Measurements from ENCODE around the gene SERPINA5.

DNA sequence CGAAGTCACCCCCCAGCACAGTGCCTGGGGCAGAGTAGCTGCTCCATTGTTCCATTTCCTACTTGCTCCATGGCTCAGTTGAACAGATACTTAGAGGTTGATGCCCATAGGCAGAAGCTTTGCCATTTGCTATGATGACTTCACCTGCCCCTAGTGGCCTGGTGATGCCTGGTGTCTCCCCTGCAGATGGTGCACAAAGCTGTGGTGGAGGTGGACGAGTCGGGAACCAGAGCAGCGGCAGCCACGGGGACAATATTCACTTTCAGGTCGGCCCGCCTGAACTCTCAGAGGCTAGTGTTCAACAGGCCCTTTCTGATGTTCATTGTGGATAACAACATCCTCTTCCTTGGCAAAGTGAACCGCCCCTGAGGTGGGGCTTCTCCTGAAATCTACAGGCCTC, 10.6 kb downstream of the SERPINA5 start:
- TF ChIP-seq, protein P1, sequence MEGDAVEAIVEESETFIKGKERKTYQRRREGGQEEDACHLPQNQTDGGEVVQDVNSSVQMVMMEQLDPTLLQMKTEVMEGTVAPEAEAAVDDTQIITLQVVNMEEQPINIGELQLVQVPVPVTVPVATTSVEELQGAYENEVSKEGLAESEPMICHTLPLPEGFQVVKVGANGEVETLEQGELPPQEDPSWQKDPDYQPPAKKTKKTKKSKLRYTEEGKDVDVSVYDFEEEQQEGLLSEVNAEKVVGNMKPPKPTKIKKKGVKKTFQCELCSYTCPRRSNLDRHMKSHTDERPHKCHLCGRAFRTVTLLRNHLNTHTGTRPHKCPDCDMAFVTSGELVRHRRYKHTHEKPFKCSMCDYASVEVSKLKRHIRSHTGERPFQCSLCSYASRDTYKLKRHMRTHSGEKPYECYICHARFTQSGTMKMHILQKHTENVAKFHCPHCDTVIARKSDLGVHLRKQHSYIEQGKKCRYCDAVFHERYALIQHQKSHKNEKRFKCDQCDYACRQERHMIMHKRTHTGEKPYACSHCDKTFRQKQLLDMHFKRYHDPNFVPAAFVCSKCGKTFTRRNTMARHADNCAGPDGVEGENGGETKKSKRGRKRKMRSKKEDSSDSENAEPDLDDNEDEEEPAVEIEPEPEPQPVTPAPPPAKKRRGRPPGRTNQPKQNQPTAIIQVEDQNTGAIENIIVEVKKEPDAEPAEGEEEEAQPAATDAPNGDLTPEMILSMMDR (IDR thresholded peaks at IDR 0.05) = no peak
- TF ChIP-seq POLR2A (IDR thresholded peaks at IDR 0.05) = no peak
